NT2/D1 (cell line): Measurements from ENCODE around the gene MARCHF4.

Source experiments
- SUZ12 ChIP-seq: IDR thresholded peaks from 2 replicates; pipeline ENCODE4 v1.6.1; 2011; ENCODE audit not compliant: insufficient read length, insufficient read depth; ENCODE audit errors: extremely low read depth
- YY1 ChIP-seq: IDR thresholded peaks from 2 replicates; pipeline ENCODE4 v1.6.1; 2011; ENCODE audit not compliant: insufficient read length, insufficient read depth

- TF ChIP-seq SUZ12 (no peak), YY1 (no peak)
Observed at GRCh38 chr2:216392018-216392562, 19.8 kb upstream of the MARCHF4 start.
